Prostate gland (tissue), 2 donors: Measurements from ENCODE around the gene GULP1. TPM values are rescaled to one million over a fixed set of nuclear protein-coding genes. Genes with fewer than 3 reads are reported as not detected.

Experiments
- DNase-seq: peaks from one replicate; pipeline ENCODE4 v3.0.0-alpha.2; 2019; ENCODE audit warnings: low spot score
- H3K27ac ChIP-seq, 2 donors: fragments of 200-600 bp; sonication (generic); 2 replicates each; pipeline ENCODE4 v1.5.1; 2017 to 2019
- H3K27me3 ChIP-seq: fragments of 200-600 bp; sonication (generic); replicated peaks from 2 replicates; pipeline ENCODE4 v1.5.1; 2019; ENCODE audit not compliant: insufficient read depth
- H3K36me3 ChIP-seq, 2 donors: fragments of 200-600 bp; sonication (generic); 1 replicate in 1 of 2; 2 replicates in 1 of 2; pipeline versions ENCODE4 v1.5.1 to v1.8.1; 2017 to 2019
- H3K4me1 ChIP-seq: fragments of 200-600 bp; sonication (generic); replicated peaks from 2 replicates; pipeline ENCODE4 v1.5.1; 2019
- H3K4me3 ChIP-seq, 2 donors: fragments of 200-600 bp; sonication (generic); 2 replicates each; pipeline ENCODE4 v1.5.1; 2017 to 2019
- H3K9me3 ChIP-seq: fragments of 200-600 bp; sonication (generic); 2 replicates; pipeline ENCODE4 v1.5.1; 2017
- CTCF ChIP-seq, 4 experiments: fragments of 200-600 bp in 2 of 4; fragments of 450-650 bp in 2 of 4; sonication (generic) in 2 of 4; IDR thresholded peaks; 1 replicate in 3 of 4; 2 replicates in 1 of 4; pipeline ENCODE4 v1.5.1; 2016 to 2019; ENCODE audit warnings: antibody characterized with exemption in 4 of 4, mild to moderate bottlenecking in 2 of 4, moderate library complexity in 2 of 4
- POLR2A ChIP-seq: fragments of 450-650 bp; IDR thresholded peaks from one replicate; pipeline ENCODE4 v1.6.1; 2016; ENCODE audit warnings: antibody characterized with exemption, mild to moderate bottlenecking
- POLR2AphosphoS5 ChIP-seq: sonication (generic); formaldehyde crosslinking; IDR thresholded peaks from one replicate; pipeline ENCODE4 v1.6.1; 2017; ENCODE audit warnings: antibody characterized with exemption
- WGBS: methylation state at CpG from one replicate; pipeline ENCODE4 v1.1.5; 2018; 5-methylcytosine and 5-hydroxymethylcytosine counted together
- intact Hi-C: fragments of 100-400 bp; cut with DNase I; formaldehyde crosslinking; loops from one replicate; pipeline ENCODE4 v1.14.2; 2022
- total RNA-seq, 2 donors: library from RNA; depleted of rRNA; stranded (reverse); fragments of >200 nt; gene quantifications; one replicate each; pipeline ENCODE4 v1.1.0, GENCODE V29; 2016

Gene GULP1
- total RNA-seq, 2 donors from 2014 or later: 29.3 to 45.4 TPM

DNA sequence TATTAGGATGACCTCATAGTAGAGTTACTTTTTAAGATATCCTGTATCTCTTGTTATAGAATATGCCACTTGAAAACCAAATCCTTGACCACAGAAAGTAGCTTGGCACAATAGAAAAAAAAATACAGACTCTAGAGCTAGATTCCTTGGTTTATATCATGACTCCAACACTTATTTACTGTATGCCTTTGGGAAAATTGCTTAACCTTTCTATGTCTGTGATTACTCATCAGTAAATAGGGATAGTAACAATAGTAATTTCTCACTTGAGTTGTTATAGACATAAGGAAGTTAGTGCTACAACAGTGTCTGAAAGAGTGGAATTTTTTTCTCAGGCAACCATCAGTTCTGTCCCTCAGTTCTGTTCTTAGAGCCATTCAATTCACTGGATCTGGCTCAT lies 193.8 kb downstream of the GULP1 start:
- no peaks in the 10 kb centered on the region for H3K4me1 ChIP-seq
- DNase-seq: no peak
- H3K27ac ChIP-seq: no peak overlapping the region
- TF ChIP-seq POLR2AphosphoS5: no peak
- TF ChIP-seq POLR2A: no peak
- no peak for TF ChIP-seq CTCF (IDR thresholded peaks at IDR 0.05)
- no peak overlapping the region for H3K4me3 ChIP-seq
- H3K9me3 ChIP-seq: no peaks in the 10 kb centered on the region
- intact Hi-C loops: no loop called here
- no peaks in the 10 kb centered on the region for H3K27me3 ChIP-seq
- H3K36me3 ChIP-seq: no peaks in the 10 kb centered on the region

DNA sequence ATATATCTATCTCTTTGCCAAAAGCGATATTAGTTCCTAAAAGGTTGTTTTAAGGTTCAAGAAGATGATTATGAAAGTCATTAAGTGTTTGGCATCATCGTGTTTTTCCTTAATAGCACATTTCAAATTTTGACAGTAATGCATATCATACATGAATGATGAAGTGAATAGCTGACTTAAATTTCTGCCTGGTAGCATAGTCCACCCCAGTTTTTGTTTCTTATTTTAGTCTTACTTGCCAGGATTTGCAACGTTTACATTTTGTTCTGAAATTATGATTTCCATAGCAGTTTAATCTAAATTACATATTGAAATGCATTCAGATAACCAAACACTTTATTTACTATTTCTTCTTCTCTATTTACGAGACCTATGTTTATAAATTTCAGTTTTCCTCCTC lies 201.1 kb downstream of the GULP1 start:
- 90% methylated on average over 4 of the region's 4 CpGs for WGBS
- intact Hi-C loops: no loop called here
- Histone ChIP-seq H3K27me3 (no peaks in the 10 kb centered on the region), H3K36me3 (no peaks in the 10 kb centered on the region), H3K27ac (no peak overlapping the region), H3K9me3 (no peaks in the 10 kb centered on the region), H3K4me1 (no peaks in the 10 kb centered on the region), H3K4me3 (no peak overlapping the region)
- TF ChIP-seq POLR2AphosphoS5 (no peak), POLR2A (no peak), CTCF (IDR thresholded peaks at IDR 0.05) (no peak)
- DNase-seq: no peak

GRCh38 chr2:188494906-188495305 lies 203.2 kb downstream of the GULP1 start:
- Histone ChIP-seq H3K9me3 (no peaks in the 10 kb centered on the region), H3K36me3 (no peaks in the 10 kb centered on the region), H3K4me1 (no peaks in the 10 kb centered on the region), H3K4me3 (no peak overlapping the region), H3K27ac (no peak overlapping the region), H3K27me3 (no peaks in the 10 kb centered on the region)
- TF ChIP-seq CTCF (IDR thresholded peaks at IDR 0.05) (no peak), POLR2AphosphoS5 (no peak), POLR2A (no peak)
- intact Hi-C loops: no loop called here
- no peak for DNase-seq

GRCh38 chr2:188495969-188496431 lies 204.3 kb downstream of the GULP1 start:
- H3K4me3 ChIP-seq: no peak overlapping the region
- H3K27me3 ChIP-seq: no peaks in the 10 kb centered on the region
- intact Hi-C loops: no loop called here
- TF ChIP-seq CTCF (IDR thresholded peaks at IDR 0.05) (no peak), POLR2A (no peak)
- 88% methylated on average over 2 of the region's 2 CpGs for WGBS
- no peaks in the 10 kb centered on the region for H3K4me1 ChIP-seq
- H3K9me3 ChIP-seq: no peaks in the 10 kb centered on the region
- H3K36me3 ChIP-seq: no peaks in the 10 kb centered on the region
- H3K27ac ChIP-seq: no peak overlapping the region
- no peak for DNase-seq

- Histone ChIP-seq H3K27ac (no peak overlapping the region), H3K4me3 (no peak overlapping the region), H3K4me1 (no peaks in the 10 kb centered on the region), H3K36me3 (no peaks in the 10 kb centered on the region), H3K27me3 (no peaks in the 10 kb centered on the region), H3K9me3 (no peaks in the 10 kb centered on the region)
- no peak for DNase-seq
- TF ChIP-seq POLR2A (no peak), CTCF (IDR thresholded peaks at IDR 0.05) (no peak), POLR2AphosphoS5 (no peak)
- intact Hi-C loops: no loop called here
- WGBS: 98% methylated on average over 1 of the region's 1 CpG
These were observed 206.1 kb downstream of the GULP1 start for GRCh38 chr2:188497726-188498125.
